GM13976 (cell line): ENCODE data around the gene CEP43.
A peak's percentile ranks its signal among the peaks of the same experiment; 100 is the strongest.

ENCODE experiments used
- DNase-seq: peaks from one replicate; pipeline ENCODE4 v3.0.0; 2012; ENCODE audit warnings: low spot score
- CTCF ChIP-seq: IDR thresholded peaks from 2 replicates; pipeline ENCODE4 v1.5.1; 2012; ENCODE audit warnings: borderline replicate concordance, mild to moderate bottlenecking; ENCODE audit not compliant: insufficient read depth; ENCODE audit errors: extremely low read depth, missing control alignments, control extremely low read depth
- in situ Hi-C: fragments of 300-500 bp; cut with MboI; formaldehyde crosslinking; loops from one replicate; pipeline ENCODE4 v1.12.0; 2022; ENCODE audit warnings: low sequenced_read_pairs, mixed read lengths, inconsistent platforms; ENCODE audit not compliant: unreplicated experiment

Gene CEP43

GRCh38 chr6:167007985-167008384, 8.8 kb downstream of the CEP43 start:
- TF ChIP-seq CTCF = no peak
- in situ Hi-C loops = loop anchor here (10.0 kb wide), 1 partner anchor 127 kb away; no protein-coding TSS in a partner anchor
- no peak for DNase-seq

GRCh38 chr6:167013067-167013466, 13.9 kb downstream of the CEP43 start:
- in situ Hi-C loops = no loop called here
- TF ChIP-seq CTCF = no peak
- DNase-seq = no peak

GRCh38 chr6:167013946-167014345, 14.7 kb downstream of the CEP43 start:
- DNase-seq = no peak
- in situ Hi-C loops = no loop called here
- no peak for TF ChIP-seq CTCF

GRCh38 chr6:167015302-167015701, 16.1 kb downstream of the CEP43 start:
- no peak for TF ChIP-seq CTCF
- in situ Hi-C loops = no loop called here
- DNase-seq = no peak

GRCh38 chr6:167020206-167020605, 21.0 kb downstream of the CEP43 start:
- in situ Hi-C loops = no loop called here
- DNase-seq = peak; percentile 52
- TF ChIP-seq CTCF = no peak

- no peak for TF ChIP-seq CTCF
- in situ Hi-C loops = no loop called here
- no peak for DNase-seq
Measured at GRCh38 chr6:167027308-167027707, 28.1 kb downstream of the CEP43 start.

- no peak for DNase-seq
- in situ Hi-C loops = no loop called here
- no peak for TF ChIP-seq CTCF
Measured at GRCh38 chr6:167027772-167028171, 28.6 kb downstream of the CEP43 start.
